Astrocyte (in vitro differentiated cells and primary cell): ENCODE data around the gene OR51I1.
A peak's percentile ranks its signal among the peaks of the same experiment; 100 is the strongest.

Experiments
- EZH2 ChIP-seq: IDR thresholded peaks from 2 replicates; pipeline ENCODE4 v1.6.1; 2012; ENCODE audit warnings: mild to moderate bottlenecking, low read length, inconsistent platforms; ENCODE audit not compliant: insufficient read depth
- TF ChIP-seq, protein P1 (sequence below): IDR thresholded peaks from 2 replicates; pipeline ENCODE4 v1.5.1; 2011; ENCODE audit warnings: low read depth, mild to moderate bottlenecking, inconsistent platforms, low read length, moderate library complexity; ENCODE audit not compliant: insufficient read depth

- TF ChIP-seq, protein P1, sequence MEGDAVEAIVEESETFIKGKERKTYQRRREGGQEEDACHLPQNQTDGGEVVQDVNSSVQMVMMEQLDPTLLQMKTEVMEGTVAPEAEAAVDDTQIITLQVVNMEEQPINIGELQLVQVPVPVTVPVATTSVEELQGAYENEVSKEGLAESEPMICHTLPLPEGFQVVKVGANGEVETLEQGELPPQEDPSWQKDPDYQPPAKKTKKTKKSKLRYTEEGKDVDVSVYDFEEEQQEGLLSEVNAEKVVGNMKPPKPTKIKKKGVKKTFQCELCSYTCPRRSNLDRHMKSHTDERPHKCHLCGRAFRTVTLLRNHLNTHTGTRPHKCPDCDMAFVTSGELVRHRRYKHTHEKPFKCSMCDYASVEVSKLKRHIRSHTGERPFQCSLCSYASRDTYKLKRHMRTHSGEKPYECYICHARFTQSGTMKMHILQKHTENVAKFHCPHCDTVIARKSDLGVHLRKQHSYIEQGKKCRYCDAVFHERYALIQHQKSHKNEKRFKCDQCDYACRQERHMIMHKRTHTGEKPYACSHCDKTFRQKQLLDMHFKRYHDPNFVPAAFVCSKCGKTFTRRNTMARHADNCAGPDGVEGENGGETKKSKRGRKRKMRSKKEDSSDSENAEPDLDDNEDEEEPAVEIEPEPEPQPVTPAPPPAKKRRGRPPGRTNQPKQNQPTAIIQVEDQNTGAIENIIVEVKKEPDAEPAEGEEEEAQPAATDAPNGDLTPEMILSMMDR: peak; percentile 89
- no peak for TF ChIP-seq EZH2
These were observed 35.0 kb upstream of the OR51I1 start for GRCh38 chr11:5476186-5476819.
